ENCODE results near the gene PLEKHO2.
"Not testable (repeated sequence)": the region's sequence is repeated elsewhere in the genome, so short reads cannot be mapped to it uniquely, and the experiment has no call there.

DNA sequence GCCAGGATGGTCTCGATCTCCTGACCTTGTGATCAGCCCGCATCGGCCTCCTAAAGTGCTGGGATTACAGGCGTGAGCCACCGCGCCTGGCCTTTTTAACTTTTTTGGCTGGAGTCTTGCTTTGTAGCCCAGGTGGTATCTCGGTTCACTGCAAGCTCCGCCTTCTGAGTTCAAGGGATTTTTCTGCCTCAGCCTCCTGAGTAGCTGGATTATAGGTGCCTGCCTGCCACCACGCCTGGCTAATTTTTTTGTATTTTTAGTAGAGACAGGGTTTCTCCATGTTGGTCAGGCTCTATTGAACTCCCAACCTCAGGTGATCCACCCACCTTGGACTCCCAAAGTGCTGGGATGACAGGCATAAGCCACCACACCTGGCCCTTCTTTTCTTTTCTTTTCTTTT, 45.8 kb upstream of the PLEKHO2 start:
- TF ChIP-seq, protein P1, sequence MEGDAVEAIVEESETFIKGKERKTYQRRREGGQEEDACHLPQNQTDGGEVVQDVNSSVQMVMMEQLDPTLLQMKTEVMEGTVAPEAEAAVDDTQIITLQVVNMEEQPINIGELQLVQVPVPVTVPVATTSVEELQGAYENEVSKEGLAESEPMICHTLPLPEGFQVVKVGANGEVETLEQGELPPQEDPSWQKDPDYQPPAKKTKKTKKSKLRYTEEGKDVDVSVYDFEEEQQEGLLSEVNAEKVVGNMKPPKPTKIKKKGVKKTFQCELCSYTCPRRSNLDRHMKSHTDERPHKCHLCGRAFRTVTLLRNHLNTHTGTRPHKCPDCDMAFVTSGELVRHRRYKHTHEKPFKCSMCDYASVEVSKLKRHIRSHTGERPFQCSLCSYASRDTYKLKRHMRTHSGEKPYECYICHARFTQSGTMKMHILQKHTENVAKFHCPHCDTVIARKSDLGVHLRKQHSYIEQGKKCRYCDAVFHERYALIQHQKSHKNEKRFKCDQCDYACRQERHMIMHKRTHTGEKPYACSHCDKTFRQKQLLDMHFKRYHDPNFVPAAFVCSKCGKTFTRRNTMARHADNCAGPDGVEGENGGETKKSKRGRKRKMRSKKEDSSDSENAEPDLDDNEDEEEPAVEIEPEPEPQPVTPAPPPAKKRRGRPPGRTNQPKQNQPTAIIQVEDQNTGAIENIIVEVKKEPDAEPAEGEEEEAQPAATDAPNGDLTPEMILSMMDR (IDR thresholded peaks at IDR 0.05; ENCODE audit: poor library complexity): not testable (repeated sequence)
- TF ChIP-seq EZH2 (IDR thresholded peaks at IDR 0.05; ENCODE audit: borderline replicate concordance): not testable (repeated sequence)

All from hepatocyte (in vitro differentiated cells).